ENCODE data around the gene DLG2.
"Not testable (repeated sequence)": the region's sequence is repeated elsewhere in the genome, so short reads cannot be mapped to it uniquely, and the experiment has no call there.

DLG2 gene

DNA sequence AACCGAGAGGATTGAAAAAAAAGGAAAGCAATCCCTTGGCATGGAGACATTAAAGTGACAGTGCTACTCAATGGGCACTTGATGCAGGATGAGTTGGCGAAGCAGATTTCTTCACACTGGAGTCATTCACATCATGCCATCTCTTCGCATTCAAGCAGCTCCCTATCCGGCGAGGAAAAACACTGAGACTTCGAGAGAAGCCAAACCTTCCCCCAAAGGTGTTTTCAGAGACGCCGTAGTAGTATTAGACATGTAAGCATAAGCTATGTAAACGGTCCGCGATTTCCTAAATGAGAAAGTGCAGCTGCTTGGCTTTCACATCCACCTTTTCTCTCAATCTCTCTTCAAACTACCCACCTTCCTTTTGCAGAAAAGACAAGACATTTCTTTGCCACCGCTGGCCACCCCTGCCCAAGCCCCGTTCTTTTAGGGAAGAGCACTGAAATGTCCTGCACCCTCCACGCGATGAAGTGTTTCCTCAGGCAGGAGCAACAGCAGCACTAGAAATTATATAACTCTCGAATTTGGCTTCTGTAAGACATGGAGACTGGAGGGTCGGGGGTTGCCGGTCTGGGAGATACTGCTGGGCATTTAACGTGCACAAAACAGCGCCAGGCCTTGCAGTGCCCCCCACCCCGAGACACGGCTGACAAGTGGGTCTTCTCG is at the start of gene DLG2:
Gene DLG2, minus strand, starts transcription at position 13 of the 666 bp plus-strand sequence.
- DNase-seq (ENCODE audit: low read depth in 2 of 2) = no peak

DNA sequence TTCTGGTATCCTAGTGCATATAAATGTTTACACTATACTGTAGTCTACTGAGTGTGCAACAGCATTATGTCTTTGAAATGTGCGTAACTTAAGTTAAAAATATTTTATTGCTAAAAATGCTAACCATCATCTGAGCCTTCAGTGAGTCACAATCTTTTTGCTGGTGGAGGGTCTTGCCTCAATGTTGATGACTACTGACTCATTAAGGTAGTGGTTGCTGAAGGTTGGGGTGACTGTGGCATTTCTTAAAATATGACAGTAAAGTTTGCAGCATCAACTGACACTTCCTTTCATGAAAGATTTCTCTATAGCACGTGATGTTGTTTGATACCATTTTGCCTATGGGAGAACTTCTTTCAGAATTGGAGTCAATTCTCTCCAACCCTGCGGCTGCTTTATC is 46.2 kb upstream of the DLG2 start:
- no peak for DNase-seq (ENCODE audit: low read depth in 2 of 2)

DNA sequence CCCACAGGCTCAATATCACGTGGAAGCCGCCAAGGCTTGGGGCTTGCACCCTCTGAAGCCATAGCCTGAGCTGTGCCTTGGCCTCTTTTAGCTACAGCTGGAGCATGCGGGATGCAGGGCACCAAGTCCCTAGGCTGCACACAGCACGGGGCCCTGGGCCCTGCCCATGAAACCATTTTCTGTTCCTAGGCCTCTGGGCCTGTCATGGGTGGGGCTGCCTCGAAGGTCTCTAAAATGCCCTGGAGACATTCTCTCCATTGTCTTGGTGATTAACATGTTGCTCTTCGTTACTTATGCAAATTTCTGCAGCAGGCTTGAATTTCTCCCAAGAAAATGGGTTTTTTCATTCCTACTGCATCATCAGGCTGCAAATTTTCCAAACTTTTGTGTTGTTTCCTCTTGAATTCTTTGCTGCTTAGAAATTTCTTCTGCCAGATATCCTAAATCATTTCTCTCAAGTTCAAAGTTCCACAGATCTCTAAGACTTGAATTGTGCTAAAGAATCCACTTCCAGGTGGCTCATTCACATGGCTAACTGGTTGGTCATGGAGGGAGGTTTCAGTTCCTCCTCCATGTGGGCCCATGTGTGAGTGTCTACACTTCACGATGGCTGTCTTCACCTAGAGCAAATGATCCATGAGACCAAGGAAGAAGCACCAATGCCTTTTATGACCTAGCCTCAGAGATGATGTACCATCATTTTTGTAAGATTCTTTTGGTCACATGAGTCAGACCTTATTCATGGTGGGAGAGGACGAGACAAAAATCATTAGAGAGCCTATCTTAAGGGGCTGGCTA is 45.2 kb upstream of the DLG2 start:
- no peak for DNase-seq (ENCODE audit: low read depth in 2 of 2)

DNA sequence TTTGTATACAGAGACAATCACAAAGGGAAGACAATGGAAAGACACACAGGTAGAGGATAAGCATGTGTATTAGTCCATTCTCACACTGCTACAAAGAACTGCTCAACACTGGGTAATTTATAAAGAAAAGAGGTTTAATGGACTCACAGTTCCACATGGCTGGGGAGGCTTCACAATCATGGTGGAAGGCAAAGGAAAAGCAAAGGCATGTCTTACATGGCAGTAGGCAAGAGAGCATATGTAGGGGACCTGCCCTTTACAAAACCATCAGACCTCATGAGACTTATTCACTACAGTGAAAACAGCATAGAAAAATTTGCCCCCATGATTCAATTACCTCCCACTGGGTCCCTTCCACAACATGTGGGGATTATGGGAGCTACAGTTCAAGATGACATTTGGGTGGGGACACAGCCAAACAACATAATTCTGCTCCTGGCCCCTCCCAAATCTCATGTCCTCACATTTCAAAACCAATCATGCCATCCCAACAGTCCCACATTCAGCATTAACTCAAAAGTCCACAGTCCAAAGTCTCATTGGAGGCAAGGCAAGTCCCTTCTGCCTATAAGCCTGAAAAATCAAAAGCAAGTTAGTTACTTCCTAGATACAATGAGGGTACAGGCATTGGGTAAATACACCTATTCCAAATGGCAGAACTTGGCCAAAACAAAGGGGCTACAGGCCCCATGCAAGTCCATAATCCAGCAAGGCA is 44.0 kb upstream of the DLG2 start:
- DNase-seq (ENCODE audit: low read depth in 2 of 2) = not testable (repeated sequence)

DNA sequence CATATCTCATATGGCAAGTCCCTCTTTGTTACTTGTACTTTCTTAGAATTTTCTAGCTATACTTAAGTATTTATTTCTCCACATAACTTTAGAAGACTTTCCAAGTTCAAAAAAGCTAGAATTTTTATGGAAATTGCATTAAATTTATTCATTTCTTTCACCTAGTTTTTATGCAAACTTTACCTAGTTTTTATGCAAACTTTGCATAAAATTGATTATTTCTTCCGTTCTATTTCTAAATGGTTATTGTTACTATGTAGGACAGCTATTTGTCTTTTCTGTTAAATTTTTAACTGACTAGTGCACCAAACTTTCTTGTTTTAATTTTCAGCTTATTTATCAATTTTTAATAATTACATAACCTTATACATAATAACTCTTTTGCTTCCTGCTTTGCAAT is 41.0 kb upstream of the DLG2 start:
- DNase-seq (ENCODE audit: low read depth in 2 of 2) = no peak

DNA sequence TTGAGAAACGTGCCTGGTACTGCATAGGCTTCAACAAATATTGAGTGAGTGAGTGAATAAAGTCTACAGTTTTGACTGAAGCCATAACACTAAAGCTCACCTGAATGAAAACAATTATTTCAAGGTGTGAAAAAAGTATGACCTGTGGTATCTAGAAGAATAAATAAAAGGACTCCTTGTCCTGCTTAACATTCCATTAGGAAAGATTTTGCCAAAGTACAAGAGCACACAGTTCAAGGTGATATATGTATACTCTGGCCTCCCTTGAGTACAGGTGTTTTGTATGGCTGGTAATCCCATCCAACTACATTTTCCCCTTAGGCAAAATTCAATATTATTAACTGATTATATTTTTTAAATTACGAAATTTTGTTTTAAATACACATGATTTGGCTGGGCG is 39.5 kb upstream of the DLG2 start:
- no peak for DNase-seq (ENCODE audit: low read depth in 2 of 2)

DNA sequence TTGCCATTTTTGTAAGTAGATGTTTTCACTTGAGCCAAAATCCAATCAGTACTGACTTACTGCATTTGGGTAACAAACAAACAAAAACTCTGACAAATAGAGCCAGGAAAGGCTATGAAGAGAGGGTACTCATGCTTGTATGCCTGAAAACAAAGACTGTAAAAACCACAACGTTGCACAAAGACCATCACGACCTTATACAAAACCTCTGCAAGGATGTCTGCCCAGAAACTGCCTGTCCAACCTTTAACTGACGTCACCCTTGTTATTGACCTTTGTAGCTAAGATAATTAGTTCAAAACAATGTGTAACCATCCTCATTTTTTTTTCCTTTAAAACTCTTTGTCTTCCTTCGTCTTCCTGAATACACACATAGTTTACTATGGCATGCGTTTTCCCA is 38.6 kb upstream of the DLG2 start:
- no peak for DNase-seq (ENCODE audit: low read depth in 2 of 2)

DNA sequence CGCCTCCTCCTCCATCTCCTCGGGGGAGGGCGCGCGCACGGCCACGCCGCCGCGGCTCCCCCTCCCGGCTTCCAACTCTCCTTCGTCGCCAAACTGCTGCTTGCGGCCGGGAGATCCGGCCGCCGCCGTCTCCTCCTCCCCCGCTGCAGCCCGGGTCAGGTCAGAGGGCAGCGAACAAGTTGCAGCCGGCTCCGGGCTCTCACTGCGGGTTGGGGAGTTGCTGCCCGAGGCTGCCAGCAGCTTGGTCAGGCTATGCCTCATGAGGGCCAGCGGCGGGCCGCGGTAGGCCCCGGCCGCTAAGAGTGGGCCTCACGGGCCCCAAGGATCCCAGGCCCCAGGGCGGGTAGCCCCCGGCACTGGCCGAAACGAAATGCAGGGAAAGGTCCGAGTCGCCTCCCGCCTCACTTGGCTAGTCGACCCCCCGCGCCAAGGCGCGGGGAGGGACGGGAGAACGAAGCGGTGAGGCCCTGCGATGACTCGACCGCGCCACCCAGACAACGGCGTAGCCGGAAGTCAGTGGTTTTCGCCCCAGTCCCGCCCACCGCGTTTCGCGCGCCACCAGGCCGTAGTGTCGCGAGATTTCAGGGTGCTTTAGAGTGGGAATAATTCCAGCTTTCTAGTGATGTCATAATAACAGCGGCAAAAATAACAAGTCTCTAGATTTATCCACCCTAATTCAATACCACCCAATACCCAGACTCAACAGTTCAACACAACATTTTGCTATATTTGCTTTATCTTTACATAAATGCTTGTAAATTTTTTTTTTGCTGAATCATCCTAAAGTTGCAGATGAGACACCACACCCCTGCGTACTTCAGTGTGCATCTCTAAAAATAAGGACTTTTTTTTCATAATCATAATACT is 37.7 kb upstream of the DLG2 start, which contains the start of gene CREBZF:
Gene CREBZF, minus strand, starts transcription at position 515 of the 867 bp plus-strand sequence. Its CDS starts 254 bp downstream, at position 261.
- DNase-seq (ENCODE audit: low read depth in 2 of 2) = peak; percentile 89 to 90

DNA sequence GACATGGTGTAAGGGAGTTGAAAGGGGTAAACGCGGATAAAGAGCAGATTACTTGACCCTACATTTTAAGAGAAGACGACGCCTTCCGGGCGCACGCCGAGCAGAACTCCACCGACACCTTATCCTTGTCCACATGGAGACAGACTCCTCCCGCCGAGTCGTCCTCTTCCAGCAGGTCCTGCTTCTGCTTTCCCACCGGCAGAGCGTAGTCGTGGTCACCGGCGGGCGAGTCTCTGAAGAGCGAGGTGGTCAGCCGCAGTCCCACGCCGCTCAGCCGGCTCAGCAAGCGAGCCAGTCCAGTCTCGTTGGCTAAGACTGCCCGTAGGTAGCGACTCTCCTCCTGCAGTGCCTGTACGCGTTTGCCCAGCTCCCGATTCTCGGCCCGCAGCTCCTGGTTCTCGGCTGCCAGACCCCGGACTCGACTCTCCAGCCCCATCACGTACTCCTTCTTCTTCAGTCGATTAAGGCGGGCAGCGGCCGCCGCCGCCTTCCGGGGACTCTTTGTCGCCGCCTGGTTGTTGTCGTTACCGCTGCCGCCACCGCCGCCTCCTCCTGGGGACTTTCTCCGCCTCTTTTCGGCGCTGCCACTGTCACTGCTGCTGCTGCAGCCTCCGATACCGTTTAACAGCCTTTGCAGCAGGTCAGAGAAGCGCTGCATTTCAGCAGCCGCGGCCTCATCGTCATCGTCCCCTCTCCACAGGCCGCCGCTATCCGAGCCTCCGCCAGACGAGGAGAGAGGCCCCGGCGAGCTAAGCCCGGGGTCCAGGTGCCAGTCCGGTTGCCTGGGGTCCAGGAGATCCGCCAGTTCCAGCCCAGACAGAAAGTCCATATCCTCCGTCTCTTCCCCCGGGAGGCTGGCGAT is 36.8 kb upstream of the DLG2 start:
- peak; percentile 76 to 85 for DNase-seq (ENCODE audit: low read depth in 2 of 2)

DNA sequence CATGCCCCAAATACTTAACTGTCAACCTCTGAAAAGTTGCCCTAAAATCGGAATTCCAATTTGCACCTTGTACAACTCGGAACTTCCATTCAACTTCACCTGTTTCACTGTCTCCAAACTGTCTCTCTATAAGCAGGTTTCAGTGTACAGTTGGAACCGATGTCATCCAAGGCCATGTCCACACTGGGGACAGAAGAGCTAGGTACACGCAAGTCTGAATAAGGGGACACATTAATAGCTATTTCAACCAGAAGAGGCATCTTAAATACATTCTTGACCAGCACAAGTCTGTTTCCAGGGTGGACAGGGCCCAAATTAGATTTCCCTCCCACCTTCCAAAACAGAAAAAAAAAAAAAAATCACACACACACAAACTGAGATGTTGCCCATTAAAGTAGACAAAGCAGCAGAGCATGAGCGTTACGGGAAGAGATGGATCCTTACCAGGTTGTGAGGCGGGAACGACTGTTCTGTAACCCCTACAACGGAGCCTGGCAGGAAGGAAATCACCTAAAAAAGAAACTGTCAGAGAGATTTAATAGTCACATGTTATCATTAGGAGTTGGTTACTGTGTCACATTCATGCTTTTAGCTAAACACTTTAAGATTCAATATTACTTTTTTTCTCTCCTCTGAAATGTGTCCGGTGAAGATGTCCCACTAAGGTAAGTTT is 36.1 kb upstream of the DLG2 start:
- DNase-seq (ENCODE audit: low read depth in 2 of 2) = no peak

DNA sequence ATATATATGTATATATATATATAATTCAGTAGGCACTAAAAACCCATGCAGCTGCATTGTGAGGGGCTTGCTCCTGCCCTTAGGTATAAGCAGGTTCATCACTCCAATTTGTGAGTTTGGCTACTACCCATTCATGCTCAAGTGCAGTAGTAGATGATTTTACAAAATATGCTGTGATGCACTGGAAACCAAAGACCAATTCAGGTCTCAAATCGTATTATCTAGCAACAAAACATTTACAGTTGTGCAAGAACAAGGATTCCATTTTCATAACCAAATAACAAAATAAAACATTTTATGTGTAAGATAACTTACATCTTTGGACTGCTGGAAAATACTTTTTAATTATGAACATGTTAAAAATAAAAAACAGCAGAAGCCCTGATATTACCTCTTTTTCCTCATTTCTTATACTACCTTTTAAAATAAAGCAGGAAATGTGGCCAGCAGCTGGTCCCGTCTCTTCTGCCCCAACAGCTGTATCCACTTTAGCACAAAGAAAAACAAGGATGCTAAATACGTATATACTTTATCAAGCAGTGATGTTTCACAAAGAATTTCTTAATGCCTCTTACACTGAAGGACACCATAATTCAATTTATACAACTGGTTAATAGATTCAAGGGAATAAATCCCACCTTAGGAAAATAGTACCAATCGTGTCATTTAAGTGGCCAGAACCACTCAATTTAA is 35.0 kb upstream of the DLG2 start:
- DNase-seq (ENCODE audit: low read depth in 2 of 2) = no peak

DNA sequence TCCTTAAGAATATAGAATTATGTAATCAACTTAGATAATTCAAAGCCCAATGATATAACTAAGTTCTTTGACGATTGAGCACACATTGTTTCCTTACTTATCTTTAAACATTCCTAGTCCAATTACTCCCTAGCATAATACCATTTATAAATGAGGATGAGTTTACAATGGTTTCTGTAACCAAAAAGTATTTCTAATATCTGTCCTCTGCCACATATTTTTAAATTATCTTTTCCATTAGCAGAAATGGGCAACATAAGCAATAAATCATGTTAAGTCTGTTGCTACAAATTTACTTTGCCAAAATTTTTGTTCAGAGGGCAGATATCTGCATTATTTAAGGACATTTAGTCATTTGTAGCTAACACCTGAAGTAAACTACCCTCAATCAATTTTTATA is 31.0 kb upstream of the DLG2 start:
- no peak for DNase-seq (ENCODE audit: low read depth in 2 of 2)

DNA sequence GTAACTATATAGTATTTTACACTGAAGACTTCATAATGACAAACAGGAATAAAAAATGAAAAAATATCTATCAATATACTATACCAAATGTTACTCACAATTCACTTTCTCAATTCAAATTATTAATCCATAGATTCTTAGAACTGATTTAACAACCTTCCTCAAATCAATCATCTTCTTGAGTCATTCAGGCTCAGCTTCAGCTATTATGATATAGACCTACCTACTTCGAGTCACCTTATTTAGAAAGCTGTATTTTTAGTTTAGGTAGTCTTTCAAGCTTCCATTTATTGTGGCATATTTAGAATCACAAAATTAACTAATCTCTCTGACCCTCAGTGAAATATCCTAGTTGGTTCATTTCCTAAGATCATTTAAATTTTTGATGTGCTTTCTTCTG is 29.6 kb upstream of the DLG2 start:
- no peak for DNase-seq (ENCODE audit: low read depth in 2 of 2)

DNA sequence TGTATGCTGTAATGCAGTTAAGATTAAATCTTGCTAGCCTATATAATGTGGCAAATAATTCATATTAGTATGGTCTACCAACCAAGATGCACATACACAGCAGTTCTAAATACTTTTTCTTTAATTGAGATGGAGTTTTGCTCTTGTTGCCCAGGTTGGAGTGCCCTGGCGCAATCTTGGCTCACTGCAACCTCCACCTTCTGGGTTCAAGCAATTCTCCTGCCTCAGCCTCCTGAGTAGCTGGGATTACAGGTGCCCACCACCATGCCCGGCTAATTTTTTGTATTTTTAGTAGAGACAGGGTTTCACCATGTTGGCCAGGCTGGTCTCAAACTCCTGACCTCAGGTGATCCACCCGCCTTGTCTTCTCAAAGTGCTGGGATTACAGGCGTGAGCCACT is 27.2 kb upstream of the DLG2 start:
- DNase-seq (ENCODE audit: low read depth in 2 of 2) = not testable (repeated sequence)

DNA sequence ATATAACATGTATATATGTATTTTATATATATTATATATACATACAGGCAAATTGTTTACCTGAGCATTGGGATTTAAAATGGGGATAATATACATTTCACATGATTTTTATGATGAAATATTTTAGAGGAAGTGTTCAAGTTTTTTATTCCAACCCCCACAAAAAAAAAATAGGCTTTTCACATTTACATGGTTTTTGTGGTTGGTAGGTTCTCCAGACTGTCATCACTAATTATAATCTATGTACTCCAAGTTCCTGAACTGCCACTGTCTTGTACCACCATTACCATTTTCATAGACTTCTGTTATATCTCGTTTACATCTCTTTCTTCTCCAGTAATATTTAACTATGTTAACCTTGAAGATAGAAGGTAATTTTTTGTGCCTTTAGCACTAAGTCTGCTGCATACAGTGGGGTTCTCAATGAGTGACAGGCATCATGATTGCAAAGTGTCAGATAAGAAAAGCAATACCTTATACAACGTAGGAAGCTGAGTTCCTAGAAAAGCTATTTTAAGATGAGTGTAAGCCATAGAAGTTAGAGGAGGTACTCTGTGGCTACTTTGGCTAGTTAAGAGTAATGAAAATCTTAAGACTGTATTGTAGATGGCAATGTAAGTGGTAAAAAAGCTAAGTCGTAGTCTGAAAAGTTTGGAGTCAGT is 25.8 kb upstream of the DLG2 start:
- no peak for DNase-seq (ENCODE audit: low read depth in 2 of 2)

DNA sequence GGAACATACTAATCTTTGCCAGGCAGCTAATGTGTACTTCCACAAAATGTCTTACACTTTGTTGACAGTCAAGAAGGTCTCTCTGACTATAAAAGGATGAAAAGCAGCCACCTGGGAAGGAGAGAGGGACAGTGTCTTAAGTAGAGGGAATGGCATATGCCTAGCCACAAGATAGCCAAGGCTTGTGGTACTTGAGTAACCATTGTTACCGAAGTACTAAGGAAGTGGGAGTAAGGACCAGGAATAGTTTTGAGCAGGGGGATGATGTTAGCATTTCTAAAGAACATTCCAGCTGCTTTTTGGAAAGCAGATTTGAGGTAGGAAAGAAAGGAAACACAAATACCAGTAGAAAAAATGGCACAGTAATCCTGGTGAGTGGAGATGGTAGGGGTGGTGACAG is 24.0 kb upstream of the DLG2 start:
- DNase-seq (ENCODE audit: low read depth in 2 of 2) = no peak

DNA sequence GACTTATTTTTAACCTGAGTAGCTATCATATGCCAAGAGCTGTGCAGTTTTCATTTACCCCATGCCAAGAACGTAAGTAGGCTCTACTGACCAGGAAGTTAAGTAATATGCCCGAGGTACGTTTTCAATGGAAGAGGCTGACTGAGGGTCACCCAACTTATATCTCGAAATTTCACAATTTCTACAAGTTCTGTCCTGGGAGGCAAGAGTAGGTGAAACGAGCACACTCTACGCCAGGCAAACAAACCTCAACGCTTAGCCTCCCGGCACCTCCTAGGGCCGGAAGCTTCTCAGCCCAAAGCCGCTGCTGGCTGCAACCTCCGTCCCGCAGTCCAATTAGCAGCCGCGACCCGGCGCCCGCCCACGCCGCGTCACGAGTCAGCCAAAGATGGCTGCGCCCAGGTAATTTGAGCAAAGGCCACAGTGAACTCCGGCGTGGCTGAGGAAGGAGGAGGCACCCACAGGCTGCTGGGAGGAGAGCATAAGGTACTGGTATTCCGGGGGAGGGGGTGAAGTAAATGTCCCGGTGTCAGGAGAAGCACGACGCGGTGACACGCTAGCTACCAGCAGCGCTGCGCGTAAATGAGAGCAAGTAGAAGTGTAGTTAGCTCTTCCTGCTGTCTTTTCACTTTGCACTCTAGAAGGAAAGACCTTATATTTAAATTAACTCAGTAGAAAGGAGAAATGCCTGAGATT is 20.6 kb upstream of the DLG2 start, which contains the start of gene TMEM126A:
Gene TMEM126A, plus strand, starts transcription at position 364 of the 696 bp plus-strand sequence. CDS start 2,289 bp downstream, outside the sequence.
- DNase-seq (ENCODE audit: low read depth in 2 of 2) = peak; percentile 84 to 91

DNA sequence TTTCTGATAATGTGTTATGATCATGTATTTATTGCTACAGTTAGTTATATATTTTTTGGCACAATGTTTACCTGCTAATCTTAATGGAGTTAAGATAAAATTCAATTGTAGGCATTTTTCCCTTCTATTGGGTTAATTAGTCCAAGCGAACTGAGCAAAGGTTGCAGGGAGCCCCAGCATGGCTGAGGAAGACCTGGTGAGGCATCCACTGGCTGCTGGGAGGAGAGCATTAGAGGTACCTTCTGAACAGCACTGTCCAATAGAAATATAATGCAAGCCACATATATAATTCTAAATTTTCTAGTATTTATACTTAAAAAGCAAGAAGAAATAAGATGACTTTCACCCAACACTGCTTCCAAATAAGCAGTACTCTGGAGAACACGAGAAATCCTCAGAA is 19.9 kb upstream of the DLG2 start:
- DNase-seq (ENCODE audit: low read depth in 2 of 2) = no peak

All from stimulated activated CD4-positive, alpha-beta T cell treated with anti-CD3 and anti-CD28 coated beads, Interleukin-1b, Interleukin-23, amount 100 ng/mL, for 4 hours (primary cell).